RCC 7860 (cell line): ENCODE data around the gene CRYGB.
"Not testable (repeated sequence)": the region's sequence is repeated elsewhere in the genome, so short reads cannot be mapped to it uniquely, and the experiment has no call there.

Source experiments
- DNase-seq: peaks from one replicate; pipeline ENCODE4 v3.0.0-alpha.2; 2015; ENCODE audit warnings: low spot score
- FAIRE-seq: peaks from 2 replicates; lab custom pipeline; 2012; peaks lifted over from hg19 to GRCh38; lab: Jason Lieb, UNC

The CRYGB gene

DNA sequence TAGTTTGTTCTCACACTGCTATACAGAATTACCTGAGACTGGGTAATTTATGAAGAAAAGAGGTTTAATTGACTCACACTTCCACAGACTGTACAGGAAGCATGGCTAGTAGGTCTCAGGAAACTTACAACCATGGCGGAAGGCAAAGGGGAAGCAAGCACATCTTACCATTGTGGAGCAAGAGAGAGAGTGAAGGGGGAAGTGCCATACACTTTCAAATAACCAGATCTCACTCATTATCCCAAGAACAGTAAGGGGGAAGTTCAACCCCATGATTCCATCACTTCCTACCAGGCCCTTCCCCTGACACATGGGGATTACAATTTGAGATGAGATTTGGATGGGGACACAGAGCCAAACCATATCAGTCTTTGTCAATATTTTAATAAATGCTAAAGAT, 5.0 kb upstream of the CRYGB start:
- DNase-seq (no peak), FAIRE-seq (no peak)

GRCh38 chr2:208150094-208150493, 4.1 kb upstream of the CRYGB start:
- FAIRE-seq (no peak), DNase-seq (no peak)

DNA sequence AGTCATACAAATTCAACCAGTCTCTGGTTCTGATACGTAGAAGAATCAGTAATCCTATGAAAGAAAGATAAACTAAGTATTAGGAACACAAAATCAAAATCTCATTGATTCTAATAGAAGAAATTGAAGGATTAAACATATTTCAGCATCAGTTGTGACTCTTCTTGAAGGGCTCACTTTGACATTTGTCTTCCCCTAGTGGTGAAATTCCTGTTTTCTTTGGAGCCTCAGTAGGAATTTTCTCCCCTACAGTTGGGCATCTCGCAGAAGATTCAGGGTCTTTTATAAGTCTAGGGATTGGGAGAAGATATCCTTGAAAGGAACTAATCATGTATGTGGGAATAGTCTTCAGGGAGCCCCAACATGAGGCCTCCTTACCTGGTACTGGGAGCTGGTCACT, 2.8 kb upstream of the CRYGB start:
- DNase-seq (no peak), FAIRE-seq (no peak)

GRCh38 chr2:208147759-208148158, 1.8 kb upstream of the CRYGB start:
- FAIRE-seq (no peak), DNase-seq (no peak)

DNA sequence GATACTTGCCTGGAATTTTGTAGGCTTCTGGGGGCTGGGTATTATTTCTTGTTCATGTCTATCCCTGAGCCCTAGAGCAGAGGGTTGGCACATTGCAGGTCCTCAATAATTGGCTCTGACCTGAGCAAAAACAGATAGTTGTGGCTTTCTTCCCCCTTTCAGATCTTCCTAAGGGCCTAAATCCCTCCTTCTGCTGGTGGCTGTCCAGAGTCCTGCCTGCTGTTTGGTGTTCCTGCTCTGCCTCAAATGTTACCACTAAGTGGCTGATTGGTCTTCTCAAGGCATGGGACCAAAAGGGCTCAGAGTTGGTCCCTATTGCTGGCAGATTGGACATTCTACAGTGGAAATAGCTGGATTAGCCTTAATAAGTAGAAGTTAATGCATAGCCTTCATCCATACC, 1.1 kb upstream of the CRYGB start:
- DNase-seq, result no peak
- FAIRE-seq, result no peak

DNA sequence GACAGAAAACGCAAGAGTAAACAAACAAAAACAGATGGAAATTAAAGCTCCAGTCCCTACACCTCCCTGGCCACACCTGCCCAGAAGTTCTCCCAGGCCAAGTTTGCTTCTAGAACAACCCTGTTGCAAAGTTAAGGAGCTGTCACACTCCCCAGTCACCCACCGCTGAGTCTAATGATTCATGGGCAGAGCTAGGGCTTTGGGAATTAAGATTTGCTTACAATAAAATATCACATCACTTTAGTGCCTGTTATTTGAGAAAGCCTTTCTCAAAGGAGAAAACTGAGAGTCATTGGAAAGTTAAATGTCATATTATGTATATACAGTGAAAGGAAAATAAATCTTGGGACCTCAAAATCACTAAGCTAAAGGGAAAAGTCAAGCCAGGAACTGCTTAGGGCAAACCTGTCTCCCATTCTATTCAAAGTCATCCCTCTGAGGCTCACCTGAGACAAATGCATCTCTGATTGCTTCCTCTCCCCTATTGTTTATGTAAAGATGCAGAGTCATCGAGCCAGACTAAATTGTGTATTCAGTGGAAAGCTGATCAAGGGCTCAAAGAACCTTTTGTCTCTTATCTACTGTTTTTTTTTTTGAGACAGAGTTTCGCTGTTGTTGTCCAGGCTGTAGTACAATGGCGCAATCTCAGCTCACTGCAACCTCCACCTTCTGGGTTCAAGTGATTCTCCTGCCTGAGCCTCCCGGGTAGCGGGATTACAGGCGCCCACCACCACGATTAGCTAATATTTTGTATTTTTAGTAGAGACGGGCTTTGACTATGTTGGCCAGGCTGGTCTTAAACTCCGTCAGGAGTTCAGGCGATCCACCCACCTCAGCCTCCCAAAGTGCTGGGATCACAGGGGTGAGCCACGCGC, 2.8 kb downstream of the CRYGB start:
- FAIRE-seq, result no peak

DNA sequence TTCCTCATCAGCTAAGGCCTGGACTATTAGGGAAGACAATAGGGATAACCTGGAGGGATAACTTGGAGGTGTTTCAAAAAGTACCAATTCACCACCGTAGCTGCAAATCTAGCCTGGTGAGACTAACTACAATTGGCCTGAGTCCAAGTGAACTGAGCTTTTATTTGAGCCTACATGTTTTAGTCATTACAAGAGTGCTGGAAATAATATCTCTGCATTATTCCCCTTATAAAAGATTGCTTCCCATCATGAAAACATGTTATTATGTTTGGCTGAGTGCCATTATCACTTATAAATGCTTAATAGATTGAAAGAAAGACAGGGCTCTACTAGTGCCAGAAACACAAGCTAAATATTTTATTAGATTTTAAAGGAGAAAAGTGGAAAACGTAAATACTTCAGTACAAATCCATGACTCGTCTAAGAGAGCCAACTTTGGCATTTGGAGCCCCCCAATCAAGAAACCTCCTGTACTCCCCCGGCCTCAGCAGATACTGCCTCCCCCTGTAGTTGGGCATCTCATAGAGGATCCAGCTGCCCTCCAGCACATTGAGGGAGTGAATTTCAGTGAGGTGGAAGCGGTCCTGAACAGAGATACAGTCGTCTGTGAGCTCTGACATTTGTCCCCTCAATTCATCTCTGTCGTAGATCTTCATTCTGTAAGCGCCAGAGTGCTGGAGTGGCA, 3.6 kb downstream of the CRYGB start:
- no peak for FAIRE-seq
- DNase-seq, result no peak

More for the DNA sequence above, 2.8 kb downstream of the CRYGB start:
- DNase-seq, result no peak

DNA sequence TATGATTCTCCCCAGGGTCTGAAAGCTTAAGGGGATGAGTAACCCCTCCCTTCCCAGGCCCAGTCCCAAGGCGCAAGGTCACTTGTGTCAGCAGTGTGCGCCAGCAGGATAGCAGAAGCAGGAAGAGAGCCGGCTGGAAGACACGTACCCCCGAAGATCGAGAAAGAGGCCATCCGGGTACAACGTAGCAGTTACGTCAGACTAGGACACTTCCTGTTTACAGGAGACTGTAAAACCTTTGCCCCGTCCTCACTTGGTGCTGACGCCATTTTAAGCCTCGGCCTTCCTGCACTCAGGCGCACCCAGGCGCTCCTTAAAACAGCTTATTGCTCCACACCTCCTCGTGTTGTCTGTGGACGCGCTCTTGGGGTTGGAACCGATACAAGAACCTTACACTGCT, 6.5 kb downstream of the CRYGB start:
- no peak for FAIRE-seq
- no peak for DNase-seq

- DNase-seq, result not testable (repeated sequence)
Observed at GRCh38 chr2:208138334-208138733, 7.6 kb downstream of the CRYGB start.

GRCh38 chr2:208136716-208137094, 9.3 kb downstream of the CRYGB start:
- no peak for FAIRE-seq
- DNase-seq, result no peak

More at GRCh38 chr2:208138334-208138733, 7.6 kb downstream of the CRYGB start:
- not testable (repeated sequence) for FAIRE-seq

DNA sequence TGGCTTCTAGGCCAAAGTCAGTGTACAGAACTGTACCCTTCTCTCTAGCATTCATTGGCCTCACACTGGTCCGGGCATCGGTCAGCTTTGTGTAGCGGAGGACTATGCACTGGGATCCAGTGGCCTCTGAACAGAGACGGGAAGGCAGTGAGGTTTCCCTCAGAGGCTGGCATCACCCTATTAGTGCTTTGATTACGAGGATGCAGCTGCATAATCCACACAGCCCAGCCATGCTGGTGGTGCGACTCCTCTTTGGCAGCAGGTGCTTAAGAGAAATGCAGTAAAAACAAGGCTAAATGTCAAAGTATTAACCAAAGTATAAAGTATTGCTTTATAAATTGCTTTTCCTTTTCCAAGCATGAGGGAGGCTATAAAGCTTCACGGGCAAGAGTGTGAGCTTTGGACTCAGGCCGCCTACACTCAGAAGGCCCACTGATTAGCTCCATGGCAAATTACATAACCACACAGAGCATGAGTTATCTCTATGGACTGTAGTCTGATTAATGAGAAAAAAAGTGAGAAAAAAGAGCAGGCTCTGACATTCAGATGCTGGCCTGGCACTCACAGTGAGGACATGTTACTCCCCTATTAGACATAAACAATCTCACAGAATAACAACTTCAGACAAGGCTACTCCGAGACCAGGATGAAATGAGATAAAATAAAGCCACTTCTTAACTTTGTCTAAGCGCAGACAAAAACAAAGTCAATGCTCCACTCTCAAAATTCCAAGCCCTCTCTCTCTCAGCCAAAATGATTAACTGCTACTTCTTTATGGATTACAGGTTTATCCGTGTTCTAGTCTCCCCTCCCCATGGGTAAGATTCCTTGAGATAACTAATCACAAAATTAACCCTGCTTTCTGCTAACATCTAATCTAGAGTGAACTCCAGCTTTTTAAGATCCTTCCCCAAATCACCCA, 9.9 kb downstream of the CRYGB start:
- no peak for FAIRE-seq
- no peak for DNase-seq

GRCh38 chr2:208134928-208135586, 10.9 kb downstream of the CRYGB start:
- FAIRE-seq (no peak), DNase-seq (no peak)

DNA sequence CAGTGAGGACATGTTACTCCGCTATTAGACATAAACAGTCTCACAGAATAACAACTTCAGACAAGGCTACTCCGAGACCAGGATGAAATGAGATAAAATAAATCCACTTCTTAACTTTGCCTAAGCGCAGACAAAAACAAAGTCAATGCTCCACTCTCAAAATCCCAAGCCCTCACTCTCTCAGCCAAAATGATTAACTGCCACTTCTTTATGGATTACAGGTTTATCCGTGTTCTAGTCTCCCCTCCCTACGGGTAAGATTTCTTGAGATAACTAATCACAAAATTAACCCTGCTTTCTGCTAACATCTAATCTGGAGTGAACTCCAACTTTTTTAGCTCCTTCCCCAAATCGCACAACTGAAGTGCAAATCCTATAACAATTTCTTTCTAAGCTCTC, 15.2 kb downstream of the CRYGB start:
- FAIRE-seq, result no peak
- DNase-seq, result no peak

DNA sequence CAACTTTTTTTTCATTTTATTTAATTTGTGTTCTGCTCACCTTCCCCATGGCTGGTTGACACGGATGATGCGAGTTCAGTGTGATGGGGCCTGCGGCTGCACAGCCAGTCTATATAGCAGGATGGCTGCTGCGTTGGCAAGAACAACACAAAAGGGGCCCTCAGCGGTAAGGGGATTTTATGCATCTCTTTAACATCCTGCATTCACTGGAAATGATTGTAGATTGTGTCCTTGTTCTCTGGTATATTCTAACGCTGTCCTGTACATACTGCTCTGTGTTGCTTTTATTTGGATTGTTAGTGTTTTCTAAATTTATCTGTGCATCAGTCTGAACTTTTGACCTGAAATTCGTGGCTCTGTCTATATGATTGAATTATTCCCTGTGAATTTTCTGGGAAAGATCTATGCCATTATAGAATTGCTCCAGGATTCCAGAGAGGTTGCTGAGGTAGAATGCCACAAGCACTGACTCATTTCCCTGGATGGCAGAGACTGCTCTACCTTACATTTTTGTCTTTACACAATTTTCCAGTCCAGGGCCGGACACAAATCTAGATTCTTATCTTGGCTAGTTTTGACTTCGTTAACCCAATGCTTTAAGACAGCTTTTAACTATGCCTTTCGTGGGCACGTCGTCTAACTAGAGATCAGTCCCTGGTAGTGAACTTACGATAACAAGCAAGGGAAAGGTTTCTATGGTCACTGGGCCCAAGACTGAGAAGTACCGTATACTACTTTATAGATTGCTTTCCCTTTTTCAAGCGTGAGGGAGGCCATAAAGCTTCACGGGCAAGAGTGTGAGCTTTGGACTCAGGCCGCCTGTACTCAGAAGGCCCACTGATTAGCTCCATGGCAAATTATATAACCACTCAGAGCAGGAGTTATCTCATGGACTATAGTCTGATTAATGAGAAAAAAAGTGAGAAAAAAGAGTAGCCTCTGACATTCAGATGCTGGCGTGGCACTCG, 15.9 kb downstream of the CRYGB start, which contains the start of gene CRYGC:
TSS of gene CRYGC (minus strand) at position 85 of the 968 bp plus-strand sequence. CDS start at position 49, 36 bp downstream.
- FAIRE-seq, result no peak
- no peak for DNase-seq

- no peak for FAIRE-seq
- DNase-seq, result no peak
Observed at GRCh38 chr2:208128136-208128535, 17.8 kb downstream of the CRYGB start.

DNA sequence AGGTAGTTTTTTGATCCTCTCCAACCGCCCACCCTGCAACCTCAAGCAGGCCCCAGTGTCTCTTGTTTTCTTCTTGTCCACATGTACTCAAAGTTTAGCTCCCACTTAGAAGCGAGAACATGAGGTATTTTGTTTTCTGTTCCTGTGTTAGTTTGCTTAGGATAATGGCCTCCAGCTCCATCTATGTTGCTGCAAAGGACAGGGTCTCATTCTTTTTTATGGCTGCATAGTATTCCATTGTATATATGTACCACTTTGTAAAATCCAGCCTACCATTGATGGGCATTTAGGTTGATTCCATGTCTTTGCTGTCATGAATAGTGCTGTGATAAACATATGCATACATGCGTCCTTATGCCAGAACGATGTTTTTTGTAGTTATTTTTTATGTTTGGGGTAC, 18.9 kb downstream of the CRYGB start:
- FAIRE-seq (no peak), DNase-seq (no peak)

GRCh38 chr2:208125251-208125650, 20.7 kb downstream of the CRYGB start:
- DNase-seq (no peak), FAIRE-seq (no peak)

- not testable (repeated sequence) for FAIRE-seq, DNase-seq
Observed at GRCh38 chr2:208124013-208124715, 21.8 kb downstream of the CRYGB start, which contains the start of gene CRYGD. Gene CRYGD (minus strand): TSS chr2:208124524. CDS start chr2:208124473, 51 bp downstream.

GRCh38 chr2:208122248-208122647, 23.7 kb downstream of the CRYGB start:
- FAIRE-seq, result peak; percentile 97
- DNase-seq, result no peak
